ENCODE measurements around the gene NDUFAF3. TPM values are rescaled to one million over a fixed set of nuclear protein-coding genes. Genes with fewer than 3 reads are reported as not detected.
A peak's percentile ranks its signal among the peaks of the same experiment; 100 is the strongest.

Gene NDUFAF3
- total RNA-seq, 1 experiment from 2014 or later, result 38.8 TPM

GRCh38 chr3:48990636-48991469 lies 31.1 kb upstream of the NDUFAF3 start:
- intact Hi-C loops (cut with micrococcal nuclease; ENCODE audit: unreplicated experiment), result no loop called here
- H3K9me3 ChIP-seq (ENCODE audit: insufficient read depth, low read depth), result no peaks in the 10 kb centered on the region
- peaks cover 38% of the 10 kb centered on the region for H3K79me2 ChIP-seq (ENCODE audit: low read depth)
- H3K36me3 ChIP-seq (ENCODE audit: low read depth), result no peaks in the 10 kb centered on the region
- peak in 1 of 2 experiments; percentile 18 for DNase-seq
- H3K4me1 ChIP-seq (replicated peaks; ENCODE audit: insufficient read depth), result peaks cover 18% of the 10 kb centered on the region
- no peak overlapping the region for H3K27ac ChIP-seq
- H3K4me2 ChIP-seq, result peak overlapping the region; percentile 88
- H2AFZ ChIP-seq, result peak overlapping the region; percentile 91
- H4K20me1 ChIP-seq (ENCODE audit: insufficient read depth), result no peaks in the 10 kb centered on the region
- peaks cover 28% of the 10 kb centered on the region; the same call in 1 of the 2 replicates for H3F3A ChIP-seq (ENCODE audit: insufficient read depth, low read depth)
- peak overlapping the region; percentile 78 for H3K4me3 ChIP-seq
- H3K9me2 ChIP-seq (ENCODE audit: insufficient read depth), result no peaks in the 10 kb centered on the region
- no peaks in the 10 kb centered on the region for H3K27me3 ChIP-seq (ENCODE audit: insufficient read depth, low read depth)
- ChIA-PET CTCF (no interaction called here), POLR2A (ENCODE audit: unreplicated experiment) (interaction anchor here (0.6 to 0.7 kb wide), 3 partner anchors 39 to 411 kb away, joined by 3 to 9 read pairs (median 5); partner anchors contain the start of gene ARIH2)
- TF ChIP-seq CTCF (conservative IDR thresholded peaks at IDR 0.05), result no peak
- TSS peak; percentile 40 for BruUV-seq (replicated peaks)

GRCh38 chr3:48991851-48992545 lies 29.9 kb upstream of the NDUFAF3 start:
- Histone ChIP-seq H3K27me3 (ENCODE audit: insufficient read depth, low read depth) (no peaks in the 10 kb centered on the region), H3F3A (ENCODE audit: insufficient read depth, low read depth) (peaks cover 20% of the 10 kb centered on the region; the same call in 1 of the 2 replicates), H3K4me2 (peak overlapping the region; percentile 88), H3K9me2 (ENCODE audit: insufficient read depth) (no peaks in the 10 kb centered on the region), H3K27ac (no peak overlapping the region), H3K9me3 (ENCODE audit: insufficient read depth, low read depth) (no peaks in the 10 kb centered on the region), H4K20me1 (ENCODE audit: insufficient read depth) (no peaks in the 10 kb centered on the region), H3K4me1 (replicated peaks; ENCODE audit: insufficient read depth) (peaks cover 18% of the 10 kb centered on the region), H3K79me2 (ENCODE audit: low read depth) (peaks cover 38% of the 10 kb centered on the region), H3K36me3 (ENCODE audit: low read depth) (no peaks in the 10 kb centered on the region), H3K4me3 (peak overlapping the region; percentile 78; the same call in 1 of the 2 replicates), H2AFZ (no peak overlapping the region)
- ChIA-PET CTCF (no interaction called here), POLR2A (ENCODE audit: unreplicated experiment) (no interaction called here)
- BruUV-seq (replicated peaks), result no TSS peak
- intact Hi-C loops (cut with micrococcal nuclease; ENCODE audit: unreplicated experiment), result no loop called here
- no peak for DNase-seq
- no peak for TF ChIP-seq CTCF (conservative IDR thresholded peaks at IDR 0.05)
- no peak for TF ChIP-seq EZH2 (IDR thresholded peaks at IDR 0.05; ENCODE audit: low read depth)

GRCh38 chr3:48993834-48994233 lies 28.1 kb upstream of the NDUFAF3 start:
- H3K9me3 ChIP-seq (ENCODE audit: insufficient read depth, low read depth), result no peaks in the 10 kb centered on the region
- H3K27me3 ChIP-seq (ENCODE audit: insufficient read depth, low read depth), result no peaks in the 10 kb centered on the region
- intact Hi-C loops (cut with micrococcal nuclease; ENCODE audit: unreplicated experiment), result no loop called here
- no peak for DNase-seq
- no peak overlapping the region for H3K27ac ChIP-seq
- BruUV-seq (replicated peaks), result no TSS peak
- no peak overlapping the region for H2AFZ ChIP-seq
- H3K4me3 ChIP-seq, result no peak overlapping the region
- peaks cover 17% of the 10 kb centered on the region for H3K4me1 ChIP-seq (replicated peaks; ENCODE audit: insufficient read depth)
- H3K79me2 ChIP-seq (ENCODE audit: low read depth), result peaks cover 35% of the 10 kb centered on the region
- TF ChIP-seq EZH2 (IDR thresholded peaks at IDR 0.05; ENCODE audit: low read depth), result no peak
- TF ChIP-seq CTCF (conservative IDR thresholded peaks at IDR 0.05), result no peak
- POLR2A ChIA-PET (ENCODE audit: unreplicated experiment), result interaction anchor here (0.6 to 0.8 kb wide), 2 partner anchors 13 to 251 kb away, joined by 3 to 4 read pairs; partner anchors contain the start of gene WDR6
- no peaks in the 10 kb centered on the region for H4K20me1 ChIP-seq (ENCODE audit: insufficient read depth)
- peaks cover 9% of the 10 kb centered on the region; the same call in 1 of the 2 replicates for H3F3A ChIP-seq (ENCODE audit: insufficient read depth, low read depth)
- H3K9me2 ChIP-seq (ENCODE audit: insufficient read depth), result no peaks in the 10 kb centered on the region
- H3K4me2 ChIP-seq, result no peak overlapping the region
- CTCF ChIA-PET, result no interaction called here
- no peaks in the 10 kb centered on the region for H3K36me3 ChIP-seq (ENCODE audit: low read depth)
